ENCODE results near the gene PGBD2. TPM values are rescaled to one million over a fixed set of nuclear protein-coding genes. Genes with fewer than 3 reads are reported as not detected.

The PGBD2 gene
- total and polyA plus RNA-seq, 2 of the 13 experiments (the other 11 are each of a cell fraction or from before 2014, with no cell fraction given) = 6.0 to 7.4 TPM

DNA sequence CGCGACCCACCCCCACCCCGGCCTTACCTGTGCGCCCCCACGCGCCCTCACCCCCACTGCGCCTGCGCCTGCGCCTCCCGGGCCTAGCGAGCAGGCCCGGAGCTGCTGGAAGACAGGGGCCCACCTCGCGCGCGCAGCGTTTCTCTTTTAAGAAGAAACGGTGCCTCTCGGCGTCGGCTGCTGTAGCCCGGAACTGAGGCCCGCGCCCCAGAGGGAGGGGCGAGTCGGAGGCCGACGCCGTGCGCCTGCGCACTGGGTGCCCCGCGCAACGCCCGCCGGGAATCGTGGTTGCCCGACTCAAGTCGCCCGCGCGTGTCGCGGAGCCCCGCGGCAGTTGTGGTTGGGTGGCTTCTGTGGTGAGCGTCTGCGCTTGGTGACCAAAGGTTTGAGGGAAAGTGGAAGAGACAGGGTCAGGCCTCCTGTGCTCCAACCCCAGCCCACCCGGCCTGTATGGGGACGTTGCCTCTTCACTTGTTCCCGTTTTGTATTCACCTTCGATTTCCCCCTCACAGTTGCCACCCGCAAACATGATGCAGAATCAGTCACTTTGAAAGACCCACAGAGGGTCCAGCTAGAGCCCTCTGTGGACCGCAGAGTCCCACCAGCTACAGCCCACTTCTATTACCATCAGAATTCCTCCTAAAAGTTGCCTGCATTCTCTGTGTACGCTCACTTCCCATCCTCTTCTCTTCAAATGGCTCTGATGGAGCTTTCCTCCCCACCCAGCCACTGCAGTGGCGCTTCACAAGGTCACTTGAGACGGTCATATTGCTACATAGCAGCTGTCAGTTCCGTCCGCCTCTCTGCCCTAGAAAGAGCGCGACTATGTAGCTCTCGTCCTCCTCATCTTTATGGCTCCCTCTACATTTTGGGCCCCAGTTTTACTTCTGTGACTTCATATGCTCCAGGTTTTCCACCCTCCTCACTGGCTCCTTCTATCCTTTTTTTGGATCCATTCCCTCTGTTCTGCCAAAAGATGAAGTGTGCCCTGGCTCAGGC is 46.8 kb upstream of the PGBD2 start, which contains the start of gene ZNF692 (continued):
- TF ChIP-seq, protein P1, sequence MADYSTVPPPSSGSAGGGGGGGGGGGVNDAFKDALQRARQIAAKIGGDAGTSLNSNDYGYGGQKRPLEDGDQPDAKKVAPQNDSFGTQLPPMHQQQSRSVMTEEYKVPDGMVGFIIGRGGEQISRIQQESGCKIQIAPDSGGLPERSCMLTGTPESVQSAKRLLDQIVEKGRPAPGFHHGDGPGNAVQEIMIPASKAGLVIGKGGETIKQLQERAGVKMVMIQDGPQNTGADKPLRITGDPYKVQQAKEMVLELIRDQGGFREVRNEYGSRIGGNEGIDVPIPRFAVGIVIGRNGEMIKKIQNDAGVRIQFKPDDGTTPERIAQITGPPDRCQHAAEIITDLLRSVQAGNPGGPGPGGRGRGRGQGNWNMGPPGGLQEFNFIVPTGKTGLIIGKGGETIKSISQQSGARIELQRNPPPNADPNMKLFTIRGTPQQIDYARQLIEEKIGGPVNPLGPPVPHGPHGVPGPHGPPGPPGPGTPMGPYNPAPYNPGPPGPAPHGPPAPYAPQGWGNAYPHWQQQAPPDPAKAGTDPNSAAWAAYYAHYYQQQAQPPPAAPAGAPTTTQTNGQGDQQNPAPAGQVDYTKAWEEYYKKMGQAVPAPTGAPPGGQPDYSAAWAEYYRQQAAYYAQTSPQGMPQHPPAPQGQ (CRISPR knock-in tag; IDR thresholded peaks at IDR 0.05; ENCODE audit: borderline replicate concordance) = no peak
- TF ChIP-seq, protein P2, sequence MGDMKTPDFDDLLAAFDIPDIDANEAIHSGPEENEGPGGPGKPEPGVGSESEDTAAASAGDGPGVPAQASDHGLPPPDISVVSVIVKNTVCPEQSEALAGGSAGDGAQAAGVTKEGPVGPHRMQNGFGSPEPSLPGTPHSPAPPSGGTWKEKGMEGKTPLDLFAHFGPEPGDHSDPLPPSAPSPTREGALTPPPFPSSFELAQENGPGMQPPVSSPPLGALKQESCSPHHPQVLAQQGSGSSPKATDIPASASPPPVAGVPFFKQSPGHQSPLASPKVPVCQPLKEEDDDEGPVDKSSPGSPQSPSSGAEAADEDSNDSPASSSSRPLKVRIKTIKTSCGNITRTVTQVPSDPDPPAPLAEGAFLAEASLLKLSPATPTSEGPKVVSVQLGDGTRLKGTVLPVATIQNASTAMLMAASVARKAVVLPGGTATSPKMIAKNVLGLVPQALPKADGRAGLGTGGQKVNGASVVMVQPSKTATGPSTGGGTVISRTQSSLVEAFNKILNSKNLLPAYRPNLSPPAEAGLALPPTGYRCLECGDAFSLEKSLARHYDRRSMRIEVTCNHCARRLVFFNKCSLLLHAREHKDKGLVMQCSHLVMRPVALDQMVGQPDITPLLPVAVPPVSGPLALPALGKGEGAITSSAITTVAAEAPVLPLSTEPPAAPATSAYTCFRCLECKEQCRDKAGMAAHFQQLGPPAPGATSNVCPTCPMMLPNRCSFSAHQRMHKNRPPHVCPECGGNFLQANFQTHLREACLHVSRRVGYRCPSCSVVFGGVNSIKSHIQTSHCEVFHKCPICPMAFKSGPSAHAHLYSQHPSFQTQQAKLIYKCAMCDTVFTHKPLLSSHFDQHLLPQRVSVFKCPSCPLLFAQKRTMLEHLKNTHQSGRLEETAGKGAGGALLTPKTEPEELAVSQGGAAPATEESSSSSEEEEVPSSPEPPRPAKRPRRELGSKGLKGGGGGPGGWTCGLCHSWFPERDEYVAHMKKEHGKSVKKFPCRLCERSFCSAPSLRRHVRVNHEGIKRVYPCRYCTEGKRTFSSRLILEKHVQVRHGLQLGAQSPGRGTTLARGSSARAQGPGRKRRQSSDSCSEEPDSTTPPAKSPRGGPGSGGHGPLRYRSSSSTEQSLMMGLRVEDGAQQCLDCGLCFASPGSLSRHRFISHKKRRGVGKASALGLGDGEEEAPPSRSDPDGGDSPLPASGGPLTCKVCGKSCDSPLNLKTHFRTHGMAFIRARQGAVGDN (CRISPR knock-in tag; IDR thresholded peaks at IDR 0.05) = peak; percentile 84
- no peak for TF ChIP-seq TRIM24 (CRISPR knock-in tag; IDR thresholded peaks at IDR 0.05)
- no peak for TF ChIP-seq MIER2 (CRISPR knock-in tag; IDR thresholded peaks at IDR 0.05)
- no peak for TF ChIP-seq SRSF9 (IDR thresholded peaks at IDR 0.05; ENCODE audit: borderline replicate concordance, insufficient read depth, low read depth, low read length, poor library complexity, severe bottlenecking)
- TF ChIP-seq ZNF326 (CRISPR knock-in tag; IDR thresholded peaks at IDR 0.05; ENCODE audit: borderline replicate concordance) = no peak
- no peak; the same call in 1 of the 2 replicates for TF ChIP-seq ZNF772 (CRISPR knock-in tag; IDR thresholded peaks at IDR 0.05)
- no peak for TF ChIP-seq ZNF138 (CRISPR knock-in tag; IDR thresholded peaks at IDR 0.05; ENCODE audit: low read depth)
- TF ChIP-seq PLRG1 (conservative IDR thresholded peaks at IDR 0.05) = no peak
- TF ChIP-seq, protein P3, sequence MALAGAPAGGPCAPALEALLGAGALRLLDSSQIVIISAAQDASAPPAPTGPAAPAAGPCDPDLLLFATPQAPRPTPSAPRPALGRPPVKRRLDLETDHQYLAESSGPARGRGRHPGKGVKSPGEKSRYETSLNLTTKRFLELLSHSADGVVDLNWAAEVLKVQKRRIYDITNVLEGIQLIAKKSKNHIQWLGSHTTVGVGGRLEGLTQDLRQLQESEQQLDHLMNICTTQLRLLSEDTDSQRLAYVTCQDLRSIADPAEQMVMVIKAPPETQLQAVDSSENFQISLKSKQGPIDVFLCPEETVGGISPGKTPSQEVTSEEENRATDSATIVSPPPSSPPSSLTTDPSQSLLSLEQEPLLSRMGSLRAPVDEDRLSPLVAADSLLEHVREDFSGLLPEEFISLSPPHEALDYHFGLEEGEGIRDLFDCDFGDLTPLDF (CRISPR knock-in tag; IDR thresholded peaks at IDR 0.05) = peak; percentile 77; the same call in 1 of the 2 replicates
- no peak for TF ChIP-seq SMAD9 (CRISPR knock-in tag; IDR thresholded peaks at IDR 0.05)
- TF ChIP-seq NAIF1 (CRISPR knock-in tag; IDR thresholded peaks at IDR 0.05; ENCODE audit: borderline replicate concordance) = no peak
- peak; percentile 19; the same call in 1 of the 2 replicates for TF ChIP-seq MLX (CRISPR knock-in tag; IDR thresholded peaks at IDR 0.05)
- TF ChIP-seq ZNF180 (CRISPR knock-in tag; IDR thresholded peaks at IDR 0.05; ENCODE audit: borderline replicate concordance, low read depth) = no peak
- no peak for TF ChIP-seq ZBTB21 (CRISPR knock-in tag; IDR thresholded peaks at IDR 0.05)
- TF ChIP-seq IRF9 (CRISPR knock-in tag; IDR thresholded peaks at IDR 0.05; ENCODE audit: borderline replicate concordance) = peak; percentile 41; the same call in 1 of the 2 replicates
- no peak; the same call in 1 of the 2 replicates for TF ChIP-seq CREM (IDR thresholded peaks at IDR 0.05)
- no peak for TF ChIP-seq CREM (CRISPR knock-in tag; IDR thresholded peaks at IDR 0.05)
- TF ChIP-seq ATF7-NPFF (CRISPR knock-in tag; IDR thresholded peaks at IDR 0.05; ENCODE audit: low read depth) = peak; percentile 78; the same call in 1 of the 2 replicates
- no peak for TF ChIP-seq NKX3-1 (CRISPR knock-in tag; IDR thresholded peaks at IDR 0.05)

Measured in HepG2 (cell line).